H1 (cell line): ENCODE measurements around the gene RTN4RL1. TPM values are rescaled to one million over a fixed set of nuclear protein-coding genes. Genes with fewer than 3 reads are reported as not detected.

Experiments used
- CHD7 ChIP-seq: fragments of 300-600 bp; sonication (generic); IDR thresholded peaks from 2 replicates; pipeline ENCODE4 v1.7.1; 2012; ENCODE audit warnings: low read length, moderate library complexity, mild to moderate bottlenecking, inconsistent platforms; ENCODE audit not compliant: insufficient replicate concordance
- HDAC6 ChIP-seq: IDR thresholded peaks from one replicate; pipeline ENCODE4 v1.7.1; 2012; ENCODE audit warnings: low read depth, mild to moderate bottlenecking, inconsistent platforms, low read length, moderate library complexity
- SP1 ChIP-seq: IDR thresholded peaks from 2 replicates; pipeline ENCODE4 v1.6.1; 2011; ENCODE audit warnings: low read depth, low read length
- YY1 ChIP-seq: IDR thresholded peaks from 2 replicates; pipeline ENCODE4 v1.6.1; 2011; ENCODE audit warnings: low read depth, mild to moderate bottlenecking, low read length
- polyA plus RNA-seq, 7 experiments: library from polyadenylated mRNA; depleted of rRNA in 3 of 7; stranded (reverse) in 5 of 7; unstranded in 2 of 7; fragments of >200 nt in 5 of 7; fragments of 200-250 nt in 2 of 7; gene quantifications; 1 replicate in 5 of 7; 2 replicates in 1 of 7; 4 replicates in 1 of 7; pipeline versions ENCODE4 v1.2.1 to v1.2.3, GENCODE V29; 2011 to 2013; ENCODE audit warnings: missing spikeins in 2 of 7, mixed read lengths in 2 of 7
- total RNA-seq: library from RNA; stranded (reverse); fragmentation: NEBNext Ultra II Directional; extraction: Animal tissue kit (Norgen Biotek cat#: 25700); gene quantifications from 2 replicates; pipeline ENCODE4 v1.2.1, GENCODE V29; 2021

Gene RTN4RL1
- total and polyA plus RNA-seq, 2 of the 8 experiments (the other 6 are each of a cell fraction or from before 2014, with no cell fraction given) = 0.09 TPM; not detected in 1

GRCh38 chr17:1949754-1950153, 75.4 kb downstream of the RTN4RL1 start (continued):
- TF ChIP-seq CHD7 = no peak
- TF ChIP-seq SP1 = no peak
- TF ChIP-seq HDAC6 = no peak
- no peak for TF ChIP-seq YY1
- TF ChIP-seq, all 59 proteins: peak for 0
